ENCODE data around the gene ABCG1. TPM values are rescaled to one million over a fixed set of nuclear protein-coding genes. Genes with fewer than 3 reads are reported as not detected.

Gene ABCG1
- total RNA-seq, 2 experiments from 2014 or later = 11.6 to 16.3 TPM

- Mint-ChIP-seq H3K36me3 (ENCODE audit: low read depth) (no peaks in the 10 kb centered on the region), H3K4me1 (peaks cover 13% of the 10 kb centered on the region), H3K27ac (no peak overlapping the region), H3K4me3 (no peak overlapping the region), H3K9me3 (ENCODE audit: low read depth) (no peaks in the 10 kb centered on the region), H3K27me3 (peaks cover 2% of the 10 kb centered on the region)
- ChIA-PET POLR2A (no interaction called here), CTCF (interaction anchor here (1.0 kb wide), 1 partner anchor 158 kb away, joined by 3 read pairs; no protein-coding TSS in a partner anchor)
- intact Hi-C loops (cut with DNase I, micrococcal nuclease) = no loop called here
- ATAC-seq = no peak
- DNase-seq = no peak
These were observed 84.5 kb downstream of the ABCG1 start for GRCh38 chr21:42303443-42303842.

GRCh38 chr21:42304556-42305454, 85.9 kb downstream of the ABCG1 start:
- ATAC-seq (no peak), DNase-seq (no peak)
- Mint-ChIP-seq H3K9me3 (ENCODE audit: low read depth) (no peaks in the 10 kb centered on the region), H3K4me1 (peaks cover 4% of the 10 kb centered on the region), H3K4me3 (no peak overlapping the region), H3K36me3 (ENCODE audit: low read depth) (no peaks in the 10 kb centered on the region), H3K27me3 (peaks cover 2% of the 10 kb centered on the region), H3K27ac (no peak overlapping the region)
- CTCF ChIA-PET = interaction anchor here (0.7 kb wide), 1 partner anchor 10 kb away, joined by 3 read pairs; no protein-coding TSS in a partner anchor
- intact Hi-C loops (cut with DNase I, micrococcal nuclease) = loop anchor here in 1 of 2 experiments (5.0 kb wide), 1 partner anchor 222 kb away; no protein-coding TSS in a partner anchor
- POLR2A ChIA-PET = no interaction called here

GRCh38 chr21:42305707-42306147, 86.8 kb downstream of the ABCG1 start:
- no peaks in the 10 kb centered on the region for H3K36me3 Mint-ChIP-seq (ENCODE audit: low read depth)
- DNase-seq (no peak), ATAC-seq (no peak)
- H3K4me1 Mint-ChIP-seq = no peaks in the 10 kb centered on the region
- H3K4me3 Mint-ChIP-seq = no peak overlapping the region
- H3K9me3 Mint-ChIP-seq (ENCODE audit: low read depth) = no peaks in the 10 kb centered on the region
- ChIA-PET CTCF (no interaction called here), POLR2A (no interaction called here)
- peaks cover 2% of the 10 kb centered on the region for H3K27me3 Mint-ChIP-seq
- H3K27ac Mint-ChIP-seq = no peak overlapping the region
- intact Hi-C loops (cut with DNase I, micrococcal nuclease) = loop anchor here in 1 of 2 experiments (5.0 kb wide), 1 partner anchor 222 kb away; no protein-coding TSS in a partner anchor

- Mint-ChIP-seq H3K9me3 (ENCODE audit: low read depth) (no peaks in the 10 kb centered on the region), H3K27ac (no peak overlapping the region), H3K36me3 (ENCODE audit: low read depth) (no peaks in the 10 kb centered on the region), H3K4me3 (no peak overlapping the region), H3K4me1 (no peaks in the 10 kb centered on the region), H3K27me3 (peaks cover 2% of the 10 kb centered on the region)
- ChIA-PET POLR2A (no interaction called here), CTCF (interaction anchor here (0.6 kb wide), 1 partner anchor 62 kb away, joined by 3 read pairs; no protein-coding TSS in a partner anchor)
- intact Hi-C loops (cut with DNase I, micrococcal nuclease) = loop anchor here in 1 of 2 experiments (5.0 kb wide), 1 partner anchor 221 kb away; no protein-coding TSS in a partner anchor
- ATAC-seq (no peak), DNase-seq (no peak)
These were observed 87.6 kb downstream of the ABCG1 start for GRCh38 chr21:42306366-42307035.

GRCh38 chr21:42307106-42307505, 88.2 kb downstream of the ABCG1 start:
- POLR2A ChIA-PET = no interaction called here
- DNase-seq (no peak), ATAC-seq (no peak)
- no peaks in the 10 kb centered on the region for H3K36me3 Mint-ChIP-seq (ENCODE audit: low read depth)
- H3K4me1 Mint-ChIP-seq = no peaks in the 10 kb centered on the region
- H3K27ac Mint-ChIP-seq = no peak overlapping the region
- H3K4me3 Mint-ChIP-seq = no peak overlapping the region
- no peaks in the 10 kb centered on the region for H3K9me3 Mint-ChIP-seq (ENCODE audit: low read depth)
- H3K27me3 Mint-ChIP-seq = peaks cover 2% of the 10 kb centered on the region
- intact Hi-C loops (cut with DNase I, micrococcal nuclease) = loop anchor here in 1 of 2 experiments (5.0 kb wide), 1 partner anchor 220 kb away; no protein-coding TSS in a partner anchor
- CTCF ChIA-PET = no interaction called here

GRCh38 chr21:42308161-42308913, 89.4 kb downstream of the ABCG1 start:
- DNase-seq (no peak), ATAC-seq (no peak)
- no peaks in the 10 kb centered on the region for H3K4me1 Mint-ChIP-seq
- ChIA-PET POLR2A (no interaction called here), CTCF (interaction anchor here (0.7 to 3.6 kb wide), 5 partner anchors 9 to 179 kb away, joined by 3 to 21 read pairs (median 3); no protein-coding TSS in a partner anchor)
- no peak overlapping the region for H3K4me3 Mint-ChIP-seq
- intact Hi-C loops (cut with DNase I, micrococcal nuclease) = loop anchor here in 1 of 2 experiments (5.0 kb wide), 1 partner anchor 219 kb away; no protein-coding TSS in a partner anchor
- H3K9me3 Mint-ChIP-seq (ENCODE audit: low read depth) = no peaks in the 10 kb centered on the region
- H3K27ac Mint-ChIP-seq = no peak overlapping the region
- H3K36me3 Mint-ChIP-seq (ENCODE audit: low read depth) = no peaks in the 10 kb centered on the region
- peaks cover 2% of the 10 kb centered on the region for H3K27me3 Mint-ChIP-seq

GRCh38 chr21:42308914-42309752, 90.2 kb downstream of the ABCG1 start:
- Mint-ChIP-seq H3K4me3 (no peak overlapping the region), H3K27me3 (peaks cover 2% of the 10 kb centered on the region), H3K36me3 (ENCODE audit: low read depth) (no peaks in the 10 kb centered on the region), H3K27ac (no peak overlapping the region), H3K9me3 (ENCODE audit: low read depth) (no peaks in the 10 kb centered on the region), H3K4me1 (no peaks in the 10 kb centered on the region)
- intact Hi-C loops (cut with DNase I, micrococcal nuclease) = loop anchor here (1.0 to 5.0 kb wide), 2 partner anchors 141 to 218 kb away; no protein-coding TSS in a partner anchor
- CTCF ChIA-PET = interaction anchor here (0.6 to 3.6 kb wide), 20 partner anchors 10 to 376 kb away, joined by 3 to 21 read pairs (median 3); no protein-coding TSS in a partner anchor
- ATAC-seq (no peak), DNase-seq (no peak)
- POLR2A ChIA-PET = no interaction called here

- intact Hi-C loops (cut with DNase I, micrococcal nuclease) = loop anchor here (1.0 to 5.0 kb wide), 2 partner anchors 141 to 218 kb away; no protein-coding TSS in a partner anchor
- Mint-ChIP-seq H3K27me3 (peaks cover 2% of the 10 kb centered on the region), H3K36me3 (ENCODE audit: low read depth) (no peaks in the 10 kb centered on the region), H3K4me1 (no peaks in the 10 kb centered on the region), H3K4me3 (no peak overlapping the region), H3K9me3 (ENCODE audit: low read depth) (no peaks in the 10 kb centered on the region), H3K27ac (no peak overlapping the region)
- ChIA-PET CTCF (interaction anchor here (0.6 to 3.6 kb wide), 31 partner anchors 8 to 436 kb away, joined by 3 to 21 read pairs (median 4); no protein-coding TSS in a partner anchor), POLR2A (no interaction called here)
- DNase-seq = peak; percentile 88
- ATAC-seq = peak; percentile 89
These were observed 90.8 kb downstream of the ABCG1 start for GRCh38 chr21:42309753-42310213.

GRCh38 chr21:42310411-42311001, 91.6 kb downstream of the ABCG1 start:
- Mint-ChIP-seq H3K27ac (no peak overlapping the region), H3K27me3 (peaks cover 2% of the 10 kb centered on the region), H3K9me3 (ENCODE audit: low read depth) (no peaks in the 10 kb centered on the region), H3K4me3 (no peak overlapping the region), H3K4me1 (no peaks in the 10 kb centered on the region), H3K36me3 (ENCODE audit: low read depth) (no peaks in the 10 kb centered on the region)
- ChIA-PET POLR2A (no interaction called here), CTCF (interaction anchor here (0.7 to 3.6 kb wide), 32 partner anchors 8 to 437 kb away, joined by 3 to 21 read pairs (median 4); partner anchors contain the start of gene UBASH3A)
- DNase-seq = no peak
- intact Hi-C loops (cut with DNase I, micrococcal nuclease) = no loop called here
- no peak for ATAC-seq

GRCh38 chr21:42311160-42311559, 92.2 kb downstream of the ABCG1 start:
- Mint-ChIP-seq H3K9me3 (ENCODE audit: low read depth) (no peaks in the 10 kb centered on the region), H3K4me3 (no peak overlapping the region), H3K4me1 (no peaks in the 10 kb centered on the region), H3K36me3 (ENCODE audit: low read depth) (no peaks in the 10 kb centered on the region), H3K27ac (no peak overlapping the region), H3K27me3 (peaks cover 2% of the 10 kb centered on the region)
- ATAC-seq (no peak), DNase-seq (no peak)
- POLR2A ChIA-PET = no interaction called here
- CTCF ChIA-PET = interaction anchor here (0.7 to 3.6 kb wide), 22 partner anchors 10 to 438 kb away, joined by 3 to 21 read pairs (median 4); partner anchors contain the start of gene UBASH3A
- intact Hi-C loops (cut with DNase I, micrococcal nuclease) = no loop called here

Measured in activated CD4-positive, alpha-beta T cell treated with anti-CD3 and anti-CD28 coated beads for 36 hours (primary cell).